ENCODE results near the gene KIF26A. TPM values are rescaled to one million over a fixed set of nuclear protein-coding genes. Genes with fewer than 3 reads are reported as not detected.

The KIF26A gene
- polyA plus RNA-seq, 6 donors from 2014 or later = not detected

GRCh38 chr14:104096751-104097700, 41.4 kb upstream of the KIF26A start:
- Mint-ChIP-seq H3K4me1 (peaks cover 6 to 9% (median 9%) of the 10 kb centered on the region in 3 donors), H3K36me3 (no peaks in the 10 kb centered on the region), H3K27me3 (peaks cover 0 to 16% (median 9%) of the 10 kb centered on the region in 3 donors), H3K4me3 (no peak overlapping the region), H3K27ac (no peak overlapping the region), H3K9me3 (peaks cover 0 to 2% (median 0%) of the 10 kb centered on the region in 7 donors)
- ATAC-seq (ENCODE audit: low read depth in 2 of 2) (no peak), DNase-seq (no peak)

- ATAC-seq (ENCODE audit: low read depth in 2 of 2) (no peak), DNase-seq (no peak)
- H3K9me3 Mint-ChIP-seq = peaks cover 0 to 2% (median 0%) of the 10 kb centered on the region in 7 donors
These were observed 39.9 kb upstream of the KIF26A start for GRCh38 chr14:104098272-104099095.

GRCh38 chr14:104099096-104100041, 39.0 kb upstream of the KIF26A start:
- Mint-ChIP-seq H3K4me3 (no peak overlapping the region), H3K27ac (no peak overlapping the region), H3K4me1 (peaks cover 3 to 7% (median 5%) of the 10 kb centered on the region in 3 donors), H3K9me3 (peaks cover 0 to 2% (median 0%) of the 10 kb centered on the region in 7 donors), H3K27me3 (peaks cover 0 to 12% (median 3%) of the 10 kb centered on the region in 3 donors), H3K36me3 (no peaks in the 10 kb centered on the region)
- ATAC-seq (ENCODE audit: low read depth in 2 of 2) = no peak
- no peak for DNase-seq

More at GRCh38 chr14:104098272-104099095, 39.9 kb upstream of the KIF26A start:
- Mint-ChIP-seq H3K36me3 (no peaks in the 10 kb centered on the region), H3K4me1 (peaks cover 6 to 9% (median 9%) of the 10 kb centered on the region in 3 donors), H3K27me3 (peaks cover 0 to 15% (median 8%) of the 10 kb centered on the region in 3 donors), H3K27ac (no peak overlapping the region), H3K4me3 (no peak overlapping the region)

GRCh38 chr14:104100171-104101085, 38.0 kb upstream of the KIF26A start:
- H3K27ac Mint-ChIP-seq = no peak overlapping the region
- H3K4me3 Mint-ChIP-seq = no peak overlapping the region
- DNase-seq (no peak), ATAC-seq (ENCODE audit: low read depth in 2 of 2) (no peak)
- H3K36me3 Mint-ChIP-seq = no peaks in the 10 kb centered on the region
- peaks cover 0 to 8% (median 0%) of the 10 kb centered on the region in 3 donors for H3K27me3 Mint-ChIP-seq
- no peaks in the 10 kb centered on the region for H3K9me3 Mint-ChIP-seq
- H3K4me1 Mint-ChIP-seq = peaks cover 0 to 4% (median 3%) of the 10 kb centered on the region in 3 donors

- DNase-seq = no peak
- H3K9me3 Mint-ChIP-seq = no peaks in the 10 kb centered on the region
- no peak overlapping the region for H3K4me3 Mint-ChIP-seq
- no peak for ATAC-seq (ENCODE audit: low read depth in 2 of 2)
- H3K36me3 Mint-ChIP-seq = no peaks in the 10 kb centered on the region
- H3K27ac Mint-ChIP-seq = no peak overlapping the region
- H3K4me1 Mint-ChIP-seq = no peaks in the 10 kb centered on the region
- peaks cover 0 to 2% (median 0%) of the 10 kb centered on the region in 3 donors for H3K27me3 Mint-ChIP-seq
These were observed 37.2 kb upstream of the KIF26A start for GRCh38 chr14:104101086-104101621.

- Mint-ChIP-seq H3K27me3 (no peaks in the 10 kb centered on the region), H3K27ac (no peak overlapping the region), H3K9me3 (no peaks in the 10 kb centered on the region), H3K4me3 (no peak overlapping the region), H3K36me3 (no peaks in the 10 kb centered on the region), H3K4me1 (no peaks in the 10 kb centered on the region)
- DNase-seq (no peak), ATAC-seq (ENCODE audit: low read depth in 2 of 2) (no peak)
These were observed 36.6 kb upstream of the KIF26A start for GRCh38 chr14:104101651-104102281.

- no peak for ATAC-seq (ENCODE audit: low read depth in 2 of 2)
- Mint-ChIP-seq H3K36me3 (no peaks in the 10 kb centered on the region), H3K9me3 (no peaks in the 10 kb centered on the region), H3K27ac (no peak overlapping the region), H3K4me1 (no peaks in the 10 kb centered on the region), H3K4me3 (no peak overlapping the region), H3K27me3 (no peaks in the 10 kb centered on the region)
- no peak for DNase-seq
These were observed 36.0 kb upstream of the KIF26A start for GRCh38 chr14:104102282-104102914.

- Mint-ChIP-seq H3K4me3 (no peak overlapping the region), H3K36me3 (no peaks in the 10 kb centered on the region), H3K9me3 (no peaks in the 10 kb centered on the region), H3K4me1 (no peaks in the 10 kb centered on the region), H3K27ac (no peak overlapping the region), H3K27me3 (no peaks in the 10 kb centered on the region)
- DNase-seq (no peak), ATAC-seq (ENCODE audit: low read depth in 2 of 2) (no peak)
These were observed 35.3 kb upstream of the KIF26A start for GRCh38 chr14:104103061-104103445.

- Mint-ChIP-seq H3K27ac (no peak overlapping the region), H3K36me3 (no peaks in the 10 kb centered on the region), H3K9me3 (no peaks in the 10 kb centered on the region), H3K4me3 (no peak overlapping the region), H3K27me3 (no peaks in the 10 kb centered on the region), H3K4me1 (no peaks in the 10 kb centered on the region)
- ATAC-seq (ENCODE audit: low read depth in 2 of 2) (no peak), DNase-seq (no peak)
These were observed 34.8 kb upstream of the KIF26A start for GRCh38 chr14:104103446-104104075.

GRCh38 chr14:104104076-104104901, 34.1 kb upstream of the KIF26A start:
- H3K27me3 Mint-ChIP-seq = peaks cover 0 to 6% (median 0%) of the 10 kb centered on the region in 3 donors
- DNase-seq (no peak), ATAC-seq (ENCODE audit: low read depth in 2 of 2) (no peak)
- H3K4me3 Mint-ChIP-seq = no peak overlapping the region
- no peaks in the 10 kb centered on the region for H3K4me1 Mint-ChIP-seq
- no peak overlapping the region for H3K27ac Mint-ChIP-seq
- no peaks in the 10 kb centered on the region for H3K9me3 Mint-ChIP-seq
- no peaks in the 10 kb centered on the region for H3K36me3 Mint-ChIP-seq
